D721Med (cell line): ENCODE measurements around the gene ZNRF3.

ENCODE experiments used
- DNase-seq: peaks from one replicate; pipeline ENCODE4 v3.0.0; 2011; ENCODE audit warnings: low spot score; ENCODE audit not compliant: insufficient read length
- FAIRE-seq: peaks from 2 replicates; lab custom pipeline; 2011; peaks lifted over from hg19 to GRCh38; lab: Jason Lieb, UNC
- CTCF ChIP-seq: IDR thresholded peaks from 2 replicates; pipeline ENCODE4 v1.5.1; 2012; ENCODE audit warnings: mild to moderate bottlenecking, control low read depth; ENCODE audit not compliant: insufficient read depth; ENCODE audit errors: missing control alignments

The ZNRF3 gene

DNA sequence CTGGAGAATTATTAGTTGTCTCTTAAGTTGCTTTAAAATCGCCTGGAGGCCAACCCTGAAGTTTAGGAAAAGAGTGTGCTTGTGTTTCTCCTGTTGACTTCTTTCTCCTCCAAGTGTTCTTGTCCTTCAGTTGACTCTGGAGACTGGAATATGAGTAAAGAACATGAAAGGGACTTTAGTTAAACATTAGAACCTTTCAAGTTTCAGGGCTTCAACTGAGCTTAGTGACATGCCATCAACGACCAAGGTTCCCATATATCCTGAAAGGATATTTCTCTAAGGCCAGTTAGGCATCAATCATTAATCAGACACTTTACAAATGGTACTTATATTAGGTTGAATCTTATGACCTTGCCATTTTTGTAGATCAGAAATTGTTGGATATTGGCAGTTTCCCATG, 70.0 kb downstream of the ZNRF3 start:
- TF ChIP-seq CTCF = no peak
- FAIRE-seq = no peak
- DNase-seq = no peak

GRCh38 chr22:28953976-28954880, 70.9 kb downstream of the ZNRF3 start:
- DNase-seq (no peak), FAIRE-seq (no peak)
- TF ChIP-seq CTCF = no peak

GRCh38 chr22:28955817-28956216, 72.4 kb downstream of the ZNRF3 start:
- no peak for TF ChIP-seq CTCF
- DNase-seq = no peak
- FAIRE-seq = no peak

GRCh38 chr22:28956506-28956905, 73.1 kb downstream of the ZNRF3 start:
- DNase-seq (no peak), FAIRE-seq (no peak)
- no peak for TF ChIP-seq CTCF

DNA sequence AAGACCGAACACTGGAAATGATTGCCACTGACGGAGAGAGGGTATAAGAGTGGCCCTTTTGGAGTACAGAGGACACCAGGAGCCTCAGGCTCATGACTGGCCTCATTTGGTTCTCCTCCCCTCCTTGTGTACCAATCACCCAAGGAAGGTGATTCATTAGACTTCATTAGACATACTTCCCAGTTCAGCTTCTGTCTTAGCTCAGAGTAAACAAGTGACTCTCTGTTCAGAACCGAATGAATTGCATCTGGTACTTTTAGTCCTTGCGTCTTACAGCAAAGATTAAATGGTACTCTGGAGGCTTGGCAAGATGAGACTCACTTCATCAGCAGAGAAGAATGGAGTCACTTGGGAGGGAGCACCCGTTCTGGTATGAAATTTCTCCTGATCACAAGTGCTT, 75.2 kb downstream of the ZNRF3 start:
- no peak for FAIRE-seq
- TF ChIP-seq CTCF = no peak

DNA sequence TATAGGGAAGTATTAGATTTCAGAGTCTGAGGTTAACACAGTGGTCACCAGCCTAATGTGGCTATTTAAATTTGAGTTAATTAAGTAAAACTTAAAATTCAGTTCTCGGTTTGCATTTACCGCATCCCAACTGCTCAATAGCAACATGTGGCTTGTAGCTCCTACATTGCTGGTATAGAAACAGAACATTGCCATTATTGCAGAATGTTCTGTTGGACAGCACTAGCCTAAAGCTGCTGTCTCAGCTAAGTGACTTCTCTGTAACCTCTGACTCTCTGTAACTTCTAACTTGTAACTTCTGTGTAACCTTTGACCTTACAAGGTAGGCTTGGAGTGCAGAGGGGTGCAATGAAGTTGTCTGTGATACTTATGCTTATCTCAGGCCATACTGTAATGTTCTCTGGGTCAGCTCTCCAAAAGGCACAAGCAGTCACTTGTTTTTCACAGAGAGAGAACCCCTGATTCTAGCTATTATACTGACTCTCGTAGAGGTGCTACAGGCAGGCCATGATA, 78.7 kb downstream of the ZNRF3 start:
- no peak for TF ChIP-seq CTCF
- DNase-seq (no peak), FAIRE-seq (no peak)

More for the DNA sequence above, 75.2 kb downstream of the ZNRF3 start:
- DNase-seq = no peak

GRCh38 chr22:28963362-28963761, 80.0 kb downstream of the ZNRF3 start:
- DNase-seq (no peak), FAIRE-seq (no peak)
- no peak for TF ChIP-seq CTCF
